GM12878 (cell line): Measurements from ENCODE around the gene MMP7. TPM values are rescaled to one million over a fixed set of nuclear protein-coding genes. Genes with fewer than 3 reads are reported as not detected.
A peak's percentile ranks its signal among the peaks of the same experiment; 100 is the strongest.

ENCODE experiments used
- ATAC-seq: fragments of 200-7000 bp; cut with Tn5 transposase; 3 replicates; pipeline ENCODE4 v1.9.1; 2020; ENCODE audit warnings: mild to moderate bottlenecking, moderate library complexity
- BruUV-seq: library from RNA; stranded (reverse); fragments of 400-500 nt; replicated peaks from 2 replicates; lab custom pipeline; 2021; lab: Mats Ljungman, UMichigan
- CTCF ChIA-PET: fragments of 300-600 bp; sonication (Branson Sonifier 250); formaldehyde crosslinking; extraction: SDS; loops from one replicate; lab custom pipeline; 2021; ENCODE audit warnings: inconsistent platforms; lab: Yijun Ruan, JAX
- POLR2A ChIA-PET: fragments of 350-600 bp; formaldehyde crosslinking; extraction: SDS; loops from one replicate; lab custom pipeline; 2021; ENCODE audit warnings: inconsistent platforms; lab: Charles Lee
- RAD21 ChIA-PET: fragments of 300-600 bp; sonication (Branson Sonifier 250); formaldehyde crosslinking; loops from one replicate; lab custom pipeline; 2023; ENCODE audit warnings: antibody characterized with exemption; ENCODE audit not compliant: unreplicated experiment; lab: Charles Lee
- SMC1A ChIA-PET: fragments of 300-600 bp; sonication (Branson Sonifier 250); formaldehyde crosslinking; loops from one replicate; lab custom pipeline; 2023; ENCODE audit not compliant: unreplicated experiment, uncharacterized antibody; lab: Charles Lee
- DNase-seq: peaks from one replicate; pipeline ENCODE4 v3.0.0-alpha.2; 2011; ENCODE audit warnings: low read depth, low spot score
- FAIRE-seq: peaks from 3 replicates; lab custom pipeline; 2011; peaks lifted over from hg19 to GRCh38; lab: Jason Lieb, UNC
- H2AFZ ChIP-seq: 2 replicates; pipeline ENCODE4 v1.6.0; 2011; ENCODE audit warnings: low read depth, low read length, control low read depth; ENCODE audit not compliant: control insufficient read depth
- H3K27ac ChIP-seq: 2 replicates; pipeline ENCODE4 v1.5.1; 2011; ENCODE audit warnings: control low read depth; ENCODE audit not compliant: control insufficient read depth, insufficient read depth
- H3K27me3 ChIP-seq, 2 experiments: replicated peaks in 1 of 2; 2 replicates each; pipeline versions ENCODE4 v1.6.0 to v1.6.1; 2011; ENCODE audit warnings: low read length in 1 of 2; ENCODE audit not compliant: control insufficient read depth in 2 of 2, insufficient read depth in 2 of 2
- H3K36me3 ChIP-seq, 2 experiments: 2 replicates each; pipeline ENCODE4 v1.5.1; 2011; ENCODE audit warnings: low read length in 1 of 2; ENCODE audit not compliant: control insufficient read depth in 2 of 2, insufficient read depth in 2 of 2
- H3K4me1 ChIP-seq: 2 replicates; pipeline ENCODE4 v1.6.1; 2011; ENCODE audit warnings: mild to moderate bottlenecking, low read length, moderate library complexity, mixed read lengths; ENCODE audit not compliant: control insufficient read depth, insufficient read depth
- H3K4me2 ChIP-seq: 2 replicates; pipeline ENCODE4 v1.6.0; 2011; ENCODE audit warnings: control low read depth; ENCODE audit not compliant: control insufficient read depth, insufficient read depth
- H3K4me3 ChIP-seq: fragments of 200-600 bp; sonication (generic); 2 replicates; pipeline ENCODE4 v1.5.1; 2016
- H3K79me2 ChIP-seq: 2 replicates; pipeline ENCODE4 v1.6.0; 2011; ENCODE audit warnings: low read length; ENCODE audit not compliant: control insufficient read depth, insufficient read depth
- H3K9ac ChIP-seq: 2 replicates; pipeline ENCODE4 v1.8.0; 2011; ENCODE audit warnings: low read length, control low read depth, mixed read lengths; ENCODE audit not compliant: control insufficient read depth, insufficient read depth
- H3K9me3 ChIP-seq: replicated peaks from 3 replicates; pipeline ENCODE4 v1.5.1; 2011; ENCODE audit warnings: mild to moderate bottlenecking, low read length; ENCODE audit not compliant: control insufficient read depth, insufficient read depth
- H4K20me1 ChIP-seq: 2 replicates; pipeline ENCODE4 v1.6.0; 2011; ENCODE audit not compliant: control insufficient read depth, insufficient read depth
- ASH2L ChIP-seq: fragments of 300-600, 200-600 bp; sonication (generic); IDR thresholded peaks from 2 replicates; pipeline ENCODE4 v1.6.1; 2017; ENCODE audit warnings: low read depth, mild to moderate bottlenecking, borderline replicate concordance
- BMI1 ChIP-seq: fragments of 450-650 bp; IDR thresholded peaks from 2 replicates; pipeline ENCODE4 v1.6.1; 2016; ENCODE audit warnings: mild to moderate bottlenecking, moderate library complexity, borderline replicate concordance
- ETV6 ChIP-seq, 2 experiments: fragments of 450-650 bp in 1 of 2; IDR thresholded peaks in 1 of 2; conservative IDR thresholded peaks in 1 of 2; 2 replicates each; pipeline ENCODE4 v1.6.1; 2014; ENCODE audit warnings: antibody characterized with exemption in 1 of 2, borderline replicate concordance in 1 of 2, low read depth in 1 of 2, mild to moderate bottlenecking in 1 of 2, moderate library complexity in 1 of 2
- FOXK2 ChIP-seq: fragments of 450-650 bp; IDR thresholded peaks from 2 replicates; pipeline ENCODE4 v1.6.1; 2017; ENCODE audit warnings: mild to moderate bottlenecking, moderate library complexity
- FOXM1 ChIP-seq: IDR thresholded peaks from 2 replicates; pipeline ENCODE4 v1.6.1; 2012; ENCODE audit warnings: low read depth, mild to moderate bottlenecking, inconsistent platforms, low read length, moderate library complexity
- JUNB ChIP-seq: IDR thresholded peaks from 2 replicates; pipeline ENCODE4 v1.6.1; 2016; ENCODE audit warnings: antibody characterized with exemption, mild to moderate bottlenecking
- MEF2B ChIP-seq: fragments of 450-650 bp; IDR thresholded peaks from 2 replicates; pipeline ENCODE4 v1.6.1; 2018; ENCODE audit warnings: mild to moderate bottlenecking, moderate library complexity; ENCODE audit not compliant: partially characterized antibody, poor library complexity, severe bottlenecking
- NBN ChIP-seq: fragments of 450-650 bp; IDR thresholded peaks from 2 replicates; pipeline ENCODE4 v1.6.1; 2016
- NFIC ChIP-seq: IDR thresholded peaks from 2 replicates; pipeline ENCODE4 v1.6.1; 2012; ENCODE audit warnings: low read depth, mild to moderate bottlenecking, inconsistent platforms, low read length, moderate library complexity
- NR2C1 ChIP-seq: fragments of 450-650 bp; IDR thresholded peaks from 2 replicates; pipeline ENCODE4 v1.6.1; 2017; ENCODE audit warnings: antibody characterized with exemption, mild to moderate bottlenecking, moderate library complexity
- PAX8 ChIP-seq: fragments of 450-650 bp; IDR thresholded peaks from 2 replicates; pipeline ENCODE4 v1.6.1; 2017; ENCODE audit warnings: mild to moderate bottlenecking, moderate library complexity
- POU2F2 ChIP-seq: IDR thresholded peaks from 3 replicates; pipeline ENCODE4 v1.6.1; 2011; ENCODE audit warnings: low read depth, mild to moderate bottlenecking, low read length, borderline replicate concordance
- RUNX3 ChIP-seq: IDR thresholded peaks from 2 replicates; pipeline ENCODE4 v1.6.1; 2012; ENCODE audit warnings: low read length, inconsistent platforms
- YBX1 ChIP-seq: fragments of 450-650 bp; IDR thresholded peaks from 2 replicates; pipeline ENCODE4 v1.6.1; 2016; ENCODE audit warnings: antibody characterized with exemption
- YY1 ChIP-seq: IDR thresholded peaks from 2 replicates; pipeline ENCODE4 v1.6.1; 2011; ENCODE audit warnings: low read depth, mild to moderate bottlenecking, low read length
- ZNF217 ChIP-seq: fragments of 450-650 bp; IDR thresholded peaks from 2 replicates; pipeline ENCODE4 v1.6.1; 2017; ENCODE audit warnings: antibody characterized with exemption, mild to moderate bottlenecking
- WGBS: methylation state at CpG from one replicate; pipeline ENCODE4 v1.1.6; 2016; ENCODE audit warnings: low lambda C conversion rate; ENCODE audit not compliant: insufficient replicate concordance, insufficient coverage; ENCODE audit errors: missing lambda C conversion rate; 5-methylcytosine and 5-hydroxymethylcytosine counted together
- in situ Hi-C: fragments of 300-500 bp; cut with MboI; formaldehyde crosslinking; loops from 9 replicates; pipeline ENCODE4 v1.14.3; 2018; ENCODE audit warnings: mixed read lengths
- intact Hi-C: fragments of 100-400 bp; cut with micrococcal nuclease; formaldehyde crosslinking; loops from one replicate; pipeline ENCODE4 v1.14.2; 2022; ENCODE audit not compliant: unreplicated experiment
- polyA plus RNA-seq, 11 experiments: library from polyadenylated mRNA; depleted of rRNA in 4 of 11; unstranded in 6 of 11; stranded (reverse) in 5 of 11; fragments of >200 nt; fragmentation: Nextera tagmentation in 4 of 11; fragmentation: Illumina TruSeq in 1 of 11; extraction: Ambion mirVana in 4 of 11; extraction: Trizol in 1 of 11; gene quantifications; 1 replicate in 1 of 11; 2 replicates in 10 of 11; pipeline versions ENCODE4 v1.2.1 to v1.2.3, GENCODE V29; 2011 to 2016; ENCODE audit warnings: inconsistent platforms in 2 of 11, missing spikeins in 2 of 11, low read depth in 1 of 11
- total RNA-seq, 4 experiments: library from RNA; depleted of rRNA in 3 of 4; stranded (reverse); fragments of >200 nt in 3 of 4; fragmentation: Illumina TruSeq in 1 of 4; extraction: Trizol in 1 of 4; gene quantifications; 2 replicates each; pipeline versions ENCODE4 v1.2.1 to v1.2.3, GENCODE V29; 2013 to 2021
- TF ChIP-seq, protein P1 (sequence below): IDR thresholded peaks from 2 replicates; pipeline ENCODE4 v1.6.1; 2012; ENCODE audit warnings: low read length, inconsistent platforms
- TF ChIP-seq, protein P2 (sequence below): IDR thresholded peaks from 2 replicates; pipeline ENCODE4 v1.6.1; 2012; ENCODE audit warnings: low read depth, low read length, improper control_type of control experiment
- TF ChIP-seq, protein P3 (sequence below): fragments of 450-650 bp; IDR thresholded peaks from 2 replicates; pipeline ENCODE4 v1.6.1; 2017; ENCODE audit warnings: mild to moderate bottlenecking, moderate library complexity

MMP7 gene
- total and polyA plus RNA-seq, 10 of the 15 experiments (the other 5 are each of a cell fraction or from before 2014, with no cell fraction given): 0.63 to 18.0 (median 1.1) TPM

DNA sequence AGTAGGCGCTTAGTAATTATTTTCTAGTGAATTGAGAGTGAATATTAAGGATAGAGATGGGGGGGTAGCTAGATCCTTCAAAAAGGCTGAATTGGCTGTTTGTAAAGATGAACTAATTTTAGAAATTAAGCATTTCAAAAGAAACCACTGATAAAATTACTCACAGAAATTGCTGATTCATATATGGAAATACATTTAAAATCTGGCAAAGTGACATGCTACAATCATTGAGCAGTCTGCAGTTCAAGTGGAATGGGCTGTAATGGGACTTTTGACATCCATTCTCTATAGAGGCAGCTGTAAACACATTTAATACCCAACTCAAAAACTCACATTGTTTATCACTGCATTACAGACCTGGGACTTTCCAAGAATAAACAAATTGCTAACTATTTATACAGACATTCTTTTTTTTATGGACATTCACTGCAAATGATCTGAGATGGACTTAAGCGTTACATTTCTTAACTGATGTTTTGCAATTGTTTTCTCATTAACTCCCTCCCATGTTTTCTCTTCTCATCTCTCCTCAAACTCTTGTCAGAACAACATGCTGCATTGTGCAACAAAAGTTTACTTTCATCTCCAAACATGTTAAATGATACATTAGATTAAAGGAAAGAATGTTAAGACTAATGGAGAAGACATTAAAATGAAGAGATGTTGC lies 42.1 kb upstream of the MMP7 start:
- peaks cover 11% of the 10 kb centered on the region for H3K9me3 ChIP-seq
- H3K4me2 ChIP-seq: no peak overlapping the region
- H3K4me1 ChIP-seq: 0 out of 2 replicates have a peak, but pooled peaks cover 4% of the 10 kb centered on the region
- ChIA-PET RAD21 (interaction anchor here (0.7 to 1.2 kb wide), 5 partner anchors 12 to 38 kb away, joined by 3 to 7 read pairs (median 3); no protein-coding TSS in a partner anchor), POLR2A (interaction anchor here (1.1 to 1.4 kb wide), 2 partner anchors 9 to 20 kb away, joined by 3 read pairs; no protein-coding TSS in a partner anchor), CTCF (interaction anchor here (1.4 kb wide), 1 partner anchor 11 kb away, joined by 3 read pairs; no protein-coding TSS in a partner anchor), SMC1A (interaction anchor here (0.6 to 17.3 kb wide), 12 partner anchors 7 to 175 kb away, joined by 3 to 322 read pairs (median 7); no protein-coding TSS in a partner anchor)
- H3K27me3 ChIP-seq: no peaks in the 10 kb centered on the region
- no peaks in the 10 kb centered on the region for H3K79me2 ChIP-seq
- in situ Hi-C loops: no loop called here
- no peak for FAIRE-seq
- H2AFZ ChIP-seq: no peak overlapping the region
- H3K27ac ChIP-seq: no peak overlapping the region
- H3K4me3 ChIP-seq: no peak overlapping the region
- intact Hi-C loops: no loop called here
- no peak for DNase-seq
- peak; percentile 42 for ATAC-seq
- H3K9ac ChIP-seq: no peak overlapping the region
- TF ChIP-seq BMI1 (no peak), JUNB (peak; percentile 80), YY1 (no peak), NFIC (peak; percentile 86), PAX8 (no peak), ASH2L (no peak), ETV6 (conservative IDR thresholded peaks at IDR 0.05 in 1 of 2, IDR thresholded peaks at IDR 0.05 in 1 of 2; ENCODE audit: borderline replicate concordance in 1 of 2, low read depth in 1 of 2) (no peak), ZNF217 (0 out of 2 replicates have a peak, but pooled peaks have one; percentile 26), NBN (no peak), NR2C1 (no peak), FOXM1 (peak; percentile 71; the same call in 1 of the 2 replicates), FOXK2 (no peak), MEF2B (peak; percentile 11), YBX1 (no peak), RUNX3 (peak; percentile 71), POU2F2 (no peak)
- TF ChIP-seq, protein P1, sequence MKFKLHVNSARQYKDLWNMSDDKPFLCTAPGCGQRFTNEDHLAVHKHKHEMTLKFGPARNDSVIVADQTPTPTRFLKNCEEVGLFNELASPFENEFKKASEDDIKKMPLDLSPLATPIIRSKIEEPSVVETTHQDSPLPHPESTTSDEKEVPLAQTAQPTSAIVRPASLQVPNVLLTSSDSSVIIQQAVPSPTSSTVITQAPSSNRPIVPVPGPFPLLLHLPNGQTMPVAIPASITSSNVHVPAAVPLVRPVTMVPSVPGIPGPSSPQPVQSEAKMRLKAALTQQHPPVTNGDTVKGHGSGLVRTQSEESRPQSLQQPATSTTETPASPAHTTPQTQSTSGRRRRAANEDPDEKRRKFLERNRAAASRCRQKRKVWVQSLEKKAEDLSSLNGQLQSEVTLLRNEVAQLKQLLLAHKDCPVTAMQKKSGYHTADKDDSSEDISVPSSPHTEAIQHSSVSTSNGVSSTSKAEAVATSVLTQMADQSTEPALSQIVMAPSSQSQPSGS: peak; percentile 47; the same call in 1 of the 2 replicates
- TF ChIP-seq, protein P2, sequence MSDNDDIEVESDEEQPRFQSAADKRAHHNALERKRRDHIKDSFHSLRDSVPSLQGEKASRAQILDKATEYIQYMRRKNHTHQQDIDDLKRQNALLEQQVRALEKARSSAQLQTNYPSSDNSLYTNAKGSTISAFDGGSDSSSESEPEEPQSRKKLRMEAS: no peak
- TF ChIP-seq, protein P3, sequence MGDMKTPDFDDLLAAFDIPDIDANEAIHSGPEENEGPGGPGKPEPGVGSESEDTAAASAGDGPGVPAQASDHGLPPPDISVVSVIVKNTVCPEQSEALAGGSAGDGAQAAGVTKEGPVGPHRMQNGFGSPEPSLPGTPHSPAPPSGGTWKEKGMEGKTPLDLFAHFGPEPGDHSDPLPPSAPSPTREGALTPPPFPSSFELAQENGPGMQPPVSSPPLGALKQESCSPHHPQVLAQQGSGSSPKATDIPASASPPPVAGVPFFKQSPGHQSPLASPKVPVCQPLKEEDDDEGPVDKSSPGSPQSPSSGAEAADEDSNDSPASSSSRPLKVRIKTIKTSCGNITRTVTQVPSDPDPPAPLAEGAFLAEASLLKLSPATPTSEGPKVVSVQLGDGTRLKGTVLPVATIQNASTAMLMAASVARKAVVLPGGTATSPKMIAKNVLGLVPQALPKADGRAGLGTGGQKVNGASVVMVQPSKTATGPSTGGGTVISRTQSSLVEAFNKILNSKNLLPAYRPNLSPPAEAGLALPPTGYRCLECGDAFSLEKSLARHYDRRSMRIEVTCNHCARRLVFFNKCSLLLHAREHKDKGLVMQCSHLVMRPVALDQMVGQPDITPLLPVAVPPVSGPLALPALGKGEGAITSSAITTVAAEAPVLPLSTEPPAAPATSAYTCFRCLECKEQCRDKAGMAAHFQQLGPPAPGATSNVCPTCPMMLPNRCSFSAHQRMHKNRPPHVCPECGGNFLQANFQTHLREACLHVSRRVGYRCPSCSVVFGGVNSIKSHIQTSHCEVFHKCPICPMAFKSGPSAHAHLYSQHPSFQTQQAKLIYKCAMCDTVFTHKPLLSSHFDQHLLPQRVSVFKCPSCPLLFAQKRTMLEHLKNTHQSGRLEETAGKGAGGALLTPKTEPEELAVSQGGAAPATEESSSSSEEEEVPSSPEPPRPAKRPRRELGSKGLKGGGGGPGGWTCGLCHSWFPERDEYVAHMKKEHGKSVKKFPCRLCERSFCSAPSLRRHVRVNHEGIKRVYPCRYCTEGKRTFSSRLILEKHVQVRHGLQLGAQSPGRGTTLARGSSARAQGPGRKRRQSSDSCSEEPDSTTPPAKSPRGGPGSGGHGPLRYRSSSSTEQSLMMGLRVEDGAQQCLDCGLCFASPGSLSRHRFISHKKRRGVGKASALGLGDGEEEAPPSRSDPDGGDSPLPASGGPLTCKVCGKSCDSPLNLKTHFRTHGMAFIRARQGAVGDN: no peak
- H4K20me1 ChIP-seq: no peaks in the 10 kb centered on the region
- 96% methylated on average over 2 of the region's 2 CpGs for WGBS
- H3K36me3 ChIP-seq: no peaks in the 10 kb centered on the region
- BruUV-seq: no TSS peak
